ENCODE results near the gene APLP2.

APLP2 gene

DNA sequence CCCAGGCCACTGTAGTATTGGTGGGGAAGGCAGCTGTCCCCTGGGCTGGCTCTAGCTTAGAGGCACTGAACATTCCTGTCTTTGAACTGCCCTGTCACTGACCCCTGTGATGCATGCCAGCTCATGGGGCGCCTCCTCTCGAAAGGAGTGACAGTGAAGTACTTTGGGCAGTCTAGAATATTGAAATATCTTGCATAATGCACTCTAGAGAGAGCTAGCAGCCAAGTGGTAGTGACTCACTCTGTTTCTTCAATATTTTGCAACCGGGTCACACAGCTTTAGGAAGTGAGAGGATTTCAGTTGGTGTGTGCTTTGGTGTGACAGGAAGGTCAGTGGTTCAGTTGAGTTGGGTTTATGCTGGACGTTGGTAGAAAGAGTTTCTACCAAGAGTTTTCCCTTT is 54.4 kb downstream of the APLP2 start:
- TF ChIP-seq, protein P1, sequence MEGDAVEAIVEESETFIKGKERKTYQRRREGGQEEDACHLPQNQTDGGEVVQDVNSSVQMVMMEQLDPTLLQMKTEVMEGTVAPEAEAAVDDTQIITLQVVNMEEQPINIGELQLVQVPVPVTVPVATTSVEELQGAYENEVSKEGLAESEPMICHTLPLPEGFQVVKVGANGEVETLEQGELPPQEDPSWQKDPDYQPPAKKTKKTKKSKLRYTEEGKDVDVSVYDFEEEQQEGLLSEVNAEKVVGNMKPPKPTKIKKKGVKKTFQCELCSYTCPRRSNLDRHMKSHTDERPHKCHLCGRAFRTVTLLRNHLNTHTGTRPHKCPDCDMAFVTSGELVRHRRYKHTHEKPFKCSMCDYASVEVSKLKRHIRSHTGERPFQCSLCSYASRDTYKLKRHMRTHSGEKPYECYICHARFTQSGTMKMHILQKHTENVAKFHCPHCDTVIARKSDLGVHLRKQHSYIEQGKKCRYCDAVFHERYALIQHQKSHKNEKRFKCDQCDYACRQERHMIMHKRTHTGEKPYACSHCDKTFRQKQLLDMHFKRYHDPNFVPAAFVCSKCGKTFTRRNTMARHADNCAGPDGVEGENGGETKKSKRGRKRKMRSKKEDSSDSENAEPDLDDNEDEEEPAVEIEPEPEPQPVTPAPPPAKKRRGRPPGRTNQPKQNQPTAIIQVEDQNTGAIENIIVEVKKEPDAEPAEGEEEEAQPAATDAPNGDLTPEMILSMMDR (IDR thresholded peaks at IDR 0.05; ENCODE audit: borderline replicate concordance, control extremely low read depth, extremely low read depth, insufficient read depth, missing control alignments): no peak
- DNase-seq (ENCODE audit: low spot score): no peak
- in situ Hi-C loops (cut with MboI; ENCODE audit: low sequenced_read_pairs, unreplicated experiment): no loop called here

DNA sequence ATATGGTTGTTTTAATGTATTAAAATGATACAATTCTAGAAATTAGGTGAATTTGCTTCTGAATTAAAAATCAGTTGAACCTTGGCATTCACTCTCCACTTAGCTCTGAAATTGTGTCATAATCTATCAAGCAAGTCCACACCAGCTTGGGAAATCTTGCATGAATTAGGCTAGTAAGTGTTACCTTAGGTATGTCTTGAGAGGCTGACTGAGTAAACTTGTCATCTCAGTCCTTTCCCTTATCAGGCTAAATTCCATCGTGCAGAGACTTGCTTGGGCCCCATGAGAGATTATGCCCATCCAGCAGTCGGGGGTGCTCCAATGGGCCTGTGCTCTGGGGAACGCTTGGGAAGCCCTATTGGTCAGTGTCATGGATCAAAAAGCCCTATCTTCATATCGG is 55.9 kb downstream of the APLP2 start:
- TF ChIP-seq, protein P1 (IDR thresholded peaks at IDR 0.05; ENCODE audit: borderline replicate concordance, control extremely low read depth, extremely low read depth, insufficient read depth, missing control alignments): no peak
- in situ Hi-C loops (cut with MboI; ENCODE audit: low sequenced_read_pairs, unreplicated experiment): no loop called here
- DNase-seq (ENCODE audit: low spot score): no peak

DNA sequence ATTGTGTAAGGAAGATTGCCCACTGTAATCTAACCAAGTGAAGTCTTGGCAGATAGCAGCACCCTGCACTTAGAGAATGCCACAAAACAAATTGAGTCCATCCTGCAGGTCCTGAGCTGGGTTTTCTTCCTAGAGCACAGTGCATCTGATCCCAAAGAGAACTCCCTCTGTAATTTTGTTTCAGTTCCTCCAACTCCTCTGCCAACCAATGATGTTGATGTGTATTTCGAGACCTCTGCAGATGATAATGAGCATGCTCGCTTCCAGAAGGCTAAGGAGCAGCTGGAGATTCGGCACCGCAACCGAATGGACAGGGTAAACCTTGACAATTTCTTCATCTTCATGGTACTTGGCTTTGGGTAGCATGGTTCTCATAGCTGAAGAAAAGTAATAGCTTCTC is 56.8 kb downstream of the APLP2 start:
- no peak for DNase-seq (ENCODE audit: low spot score)
- TF ChIP-seq, protein P1 (IDR thresholded peaks at IDR 0.05; ENCODE audit: borderline replicate concordance, control extremely low read depth, extremely low read depth, insufficient read depth, missing control alignments): no peak
- in situ Hi-C loops (cut with MboI; ENCODE audit: low sequenced_read_pairs, unreplicated experiment): no loop called here

- in situ Hi-C loops (cut with MboI; ENCODE audit: low sequenced_read_pairs, unreplicated experiment): no loop called here
- DNase-seq (ENCODE audit: low spot score): no peak
- TF ChIP-seq, protein P1 (IDR thresholded peaks at IDR 0.05; ENCODE audit: borderline replicate concordance, control extremely low read depth, extremely low read depth, insufficient read depth, missing control alignments): no peak
Measured at GRCh38 chr11:130127509-130127908, 57.8 kb downstream of the APLP2 start.

- TF ChIP-seq, protein P1 (IDR thresholded peaks at IDR 0.05; ENCODE audit: borderline replicate concordance, control extremely low read depth, extremely low read depth, insufficient read depth, missing control alignments): no peak
- in situ Hi-C loops (cut with MboI; ENCODE audit: low sequenced_read_pairs, unreplicated experiment): no loop called here
- DNase-seq (ENCODE audit: low spot score): no peak
Measured at GRCh38 chr11:130128626-130129025, 58.9 kb downstream of the APLP2 start.

- TF ChIP-seq, protein P1 (IDR thresholded peaks at IDR 0.05; ENCODE audit: borderline replicate concordance, control extremely low read depth, extremely low read depth, insufficient read depth, missing control alignments): no peak
- in situ Hi-C loops (cut with MboI; ENCODE audit: low sequenced_read_pairs, unreplicated experiment): loop anchor here (5.0 kb wide), 1 partner anchor 203 kb away; no protein-coding TSS in a partner anchor
- no peak for DNase-seq (ENCODE audit: low spot score)
Measured at GRCh38 chr11:130129922-130130321, 60.2 kb downstream of the APLP2 start.

Data from GM13976 (cell line).